A673 (cell line): ENCODE results near the gene SLC22A9. TPM values are rescaled to one million over a fixed set of nuclear protein-coding genes. Genes with fewer than 3 reads are reported as not detected.

Experiments
- BruUV-seq: library from RNA; stranded (reverse); fragments of 400-500 nt; replicated peaks from 2 replicates; lab custom pipeline; 2021; lab: Mats Ljungman, UMichigan
- CTCF ChIA-PET: fragments of 300-600 bp; sonication (Branson Sonifier 250); formaldehyde crosslinking; loops from one replicate; lab custom pipeline; 2022; ENCODE audit warnings: antibody characterized with exemption; lab: Charles Lee
- POLR2A ChIA-PET: fragments of 300-600 bp; sonication (Branson Sonifier 250); formaldehyde crosslinking; loops from one replicate; lab custom pipeline; 2022; ENCODE audit warnings: antibody characterized with exemption; ENCODE audit not compliant: low non-redundant PET; lab: Charles Lee
- DNase-seq: peaks from one replicate; pipeline ENCODE4 v3.0.0-alpha.2; 2015; ENCODE audit warnings: low spot score
- H3K27ac ChIP-seq: fragments of 200-600 bp; sonication (generic); 2 replicates; pipeline ENCODE4 v1.5.1; 2016; ENCODE audit warnings: mixed run types, low read depth, mild to moderate bottlenecking, mixed read lengths, antibody characterized with exemption, low read length; ENCODE audit not compliant: poor library complexity, severe bottlenecking
- H3K27me3 ChIP-seq: fragments of 200-600 bp; sonication (generic); replicated peaks from 2 replicates; pipeline ENCODE4 v1.6.1; 2017; ENCODE audit warnings: mixed run types, low read depth, mild to moderate bottlenecking, mixed read lengths, antibody characterized with exemption, low read length; ENCODE audit not compliant: insufficient read depth, poor library complexity
- H3K36me3 ChIP-seq: fragments of 200-600 bp; sonication (generic); 2 replicates; pipeline ENCODE4 v1.6.1; 2016; ENCODE audit warnings: mixed run types, mild to moderate bottlenecking, mixed read lengths, antibody characterized with exemption, low read length; ENCODE audit not compliant: insufficient read depth, poor library complexity, severe bottlenecking
- H3K4me1 ChIP-seq: fragments of 200-600 bp; sonication (generic); 2 replicates; pipeline ENCODE4 v1.6.1; 2017; ENCODE audit warnings: mixed run types, mild to moderate bottlenecking, mixed read lengths, antibody characterized with exemption, low read length; ENCODE audit not compliant: insufficient read depth, poor library complexity, severe bottlenecking
- H3K4me3 ChIP-seq: fragments of 200-600 bp; sonication (generic); 2 replicates; pipeline ENCODE4 v1.5.1; 2016; ENCODE audit warnings: low read depth, mixed run types, mild to moderate bottlenecking, mixed read lengths, low read length; ENCODE audit not compliant: poor library complexity, severe bottlenecking
- H3K9me3 ChIP-seq: fragments of 200-600 bp; sonication (generic); 2 replicates; pipeline ENCODE4 v1.6.1; 2016; ENCODE audit warnings: mixed run types, low read depth, mild to moderate bottlenecking, mixed read lengths, antibody characterized with exemption, low read length; ENCODE audit not compliant: poor library complexity, severe bottlenecking
- CTCF ChIP-seq: fragments of 300-800, 200-600 bp; sonication (generic); conservative IDR thresholded peaks from 2 replicates; pipeline ENCODE4 v1.5.1; 2017; ENCODE audit warnings: low read depth, mild to moderate bottlenecking, antibody characterized with exemption, low read length, moderate library complexity, mixed read lengths
- EZH2 ChIP-seq: fragments of 200-600 bp; sonication (generic); IDR thresholded peaks from 2 replicates; pipeline ENCODE4 v1.6.1; 2017; ENCODE audit warnings: borderline replicate concordance, low read depth, mild to moderate bottlenecking, mixed read lengths, antibody characterized with exemption, low read length; ENCODE audit not compliant: poor library complexity, severe bottlenecking
- intact Hi-C: fragments of 100-400 bp; cut with micrococcal nuclease; formaldehyde crosslinking; loops from one replicate; pipeline ENCODE4 v1.10.0; 2022; ENCODE audit not compliant: unreplicated experiment
- total RNA-seq: library from RNA; stranded (reverse); gene quantifications from 2 replicates; pipeline ENCODE4 v1.2.3, GENCODE V29; 2021

Gene SLC22A9
- total RNA-seq, 1 experiment from 2014 or later = not detected

DNA sequence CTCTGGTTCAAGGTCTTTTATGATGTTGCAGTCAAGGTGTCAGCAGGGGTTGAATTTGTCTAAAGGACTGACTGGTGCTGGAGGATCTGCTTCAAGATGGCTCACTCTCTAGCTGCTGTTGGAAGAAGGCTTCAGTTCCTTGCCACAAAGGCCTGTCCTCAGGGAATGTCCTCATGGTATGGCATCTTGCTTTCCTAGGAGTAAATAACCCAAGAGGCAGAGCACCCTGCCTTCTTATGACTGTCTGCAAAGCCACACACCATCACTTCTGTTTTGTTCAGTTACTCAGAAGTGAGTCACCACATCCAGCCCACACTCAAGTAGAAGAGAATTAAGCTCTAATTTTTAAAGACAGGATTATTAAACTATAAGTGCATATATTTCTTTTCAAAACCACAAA lies 76.1 kb downstream of the SLC22A9 start:
- peaks cover 12% of the 10 kb centered on the region for H3K27me3 ChIP-seq
- H3K36me3 ChIP-seq = no peaks in the 10 kb centered on the region
- no TSS peak for BruUV-seq
- no peak for TF ChIP-seq EZH2
- TF ChIP-seq CTCF = no peak
- H3K4me1 ChIP-seq = no peaks in the 10 kb centered on the region
- ChIA-PET POLR2A (no interaction called here), CTCF (no interaction called here)
- no peak overlapping the region for H3K4me3 ChIP-seq
- no peaks in the 10 kb centered on the region for H3K9me3 ChIP-seq
- no peak for DNase-seq
- no peak overlapping the region for H3K27ac ChIP-seq
- intact Hi-C loops = loop anchor here (10.0 kb wide), 1 partner anchor 59 kb away; the partner anchor contains the start of gene LGALS12

DNA sequence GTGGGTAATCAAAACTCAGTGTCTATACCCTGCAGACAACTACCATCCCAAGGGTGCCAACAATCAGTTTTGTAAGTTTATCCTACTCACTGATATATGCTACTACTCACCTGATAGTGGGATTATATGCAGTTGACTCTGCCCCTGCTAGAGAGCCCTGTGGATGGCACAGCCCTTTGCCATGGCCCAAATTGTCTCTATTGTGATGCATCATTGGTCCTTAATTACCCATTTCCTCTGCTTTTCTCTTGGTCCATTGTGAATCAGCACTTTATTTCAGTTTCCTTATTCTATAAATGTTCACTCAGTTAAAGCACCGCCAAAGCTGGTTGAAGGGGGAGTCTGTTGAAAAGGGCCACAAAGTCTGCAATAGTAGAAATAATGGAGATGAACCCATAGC lies 79.1 kb downstream of the SLC22A9 start:
- Histone ChIP-seq H3K4me3 (no peak overlapping the region), H3K36me3 (no peaks in the 10 kb centered on the region), H3K9me3 (no peaks in the 10 kb centered on the region), H3K4me1 (no peaks in the 10 kb centered on the region), H3K27me3 (peaks cover 12% of the 10 kb centered on the region), H3K27ac (no peak overlapping the region)
- intact Hi-C loops = loop anchor here (10.0 kb wide), 1 partner anchor 56 kb away; the partner anchor contains the start of gene LGALS12
- BruUV-seq = no TSS peak
- DNase-seq = peak; percentile 35
- ChIA-PET POLR2A (no interaction called here), CTCF (no interaction called here)
- TF ChIP-seq CTCF (no peak), EZH2 (no peak)

DNA sequence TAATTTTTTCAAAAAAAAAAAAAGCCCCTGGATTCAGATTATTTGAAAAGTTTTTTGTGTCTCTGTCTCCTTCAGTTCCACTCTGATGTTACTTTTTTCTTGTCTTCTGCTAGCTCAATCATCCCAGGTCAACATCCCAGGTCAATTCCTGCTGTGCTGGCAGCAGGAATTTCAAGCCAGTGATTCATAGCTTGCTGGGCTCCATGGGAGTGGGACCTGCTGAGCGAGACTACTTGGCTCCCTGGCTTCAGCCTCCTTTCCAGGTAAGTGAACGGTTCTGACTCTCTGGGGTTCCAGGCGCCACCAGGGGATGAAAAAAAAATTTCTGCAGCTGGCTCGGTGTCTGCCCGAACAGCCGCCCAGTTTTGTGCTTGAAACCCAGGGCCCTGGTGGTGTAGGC lies 90.0 kb downstream of the SLC22A9 start:
- TF ChIP-seq EZH2 = no peak
- TF ChIP-seq CTCF = no peak
- no peak for DNase-seq
- Histone ChIP-seq H3K9me3 (no peaks in the 10 kb centered on the region), H3K4me3 (no peak overlapping the region), H3K36me3 (no peaks in the 10 kb centered on the region), H3K27me3 (peaks cover 27% of the 10 kb centered on the region), H3K4me1 (no peaks in the 10 kb centered on the region), H3K27ac (no peak overlapping the region)
- intact Hi-C loops = no loop called here
- CTCF ChIA-PET = no interaction called here
- no TSS peak for BruUV-seq
- POLR2A ChIA-PET = no interaction called here

Other genes starting within 250 kb of the SLC22A9 start
- not detected in 2 replicates for gene SLC22A24, start 225.6 kb upstream of the SLC22A9 start, total RNA-seq
- gene SLC22A25, start 126.2 kb upstream of the SLC22A9 start, total RNA-seq = not detected in 2 replicates
- not detected in 2 replicates for gene PLAAT5, start 121.4 kb downstream of the SLC22A9 start, total RNA-seq
- gene LGALS12, start 136.3 kb downstream of the SLC22A9 start, total RNA-seq = not detected in 2 replicates
- 0.97 and 1.0 TPM in 2 replicates for gene PLAAT4, start 167.0 kb downstream of the SLC22A9 start, total RNA-seq
- gene PLAAT2, start 193.6 kb downstream of the SLC22A9 start, total RNA-seq = not detected in 2 replicates
- 0.46 and 0.69 TPM in 2 replicates for gene PLAAT3, start 244.6 kb downstream of the SLC22A9 start, total RNA-seq